ENCODE measurements around the gene GSC2.

The GSC2 gene

GRCh38 chr22:19105456-19105855 lies 44.6 kb downstream of the GSC2 start:
- no peak for DNase-seq (ENCODE audit: extremely low spot score)
- ChIA-PET POLR2A (interaction anchor here (2.6 kb wide), 1 partner anchor 39 kb away, joined by 7 read pairs; the partner anchor contains the start of gene ESS2), CTCF (interaction anchor here (3.7 kb wide), 1 partner anchor 10 kb away, joined by 12 read pairs; no protein-coding TSS in a partner anchor)
- TF ChIP-seq FOXM1 (IDR thresholded peaks at IDR 0.05; ENCODE audit: borderline replicate concordance) = no peak
- TF ChIP-seq FOXA1 (IDR thresholded peaks at IDR 0.05) = no peak
- no peak for TF ChIP-seq LEF1 (IDR thresholded peaks at IDR 0.05; ENCODE audit: borderline replicate concordance)
- no peak for TF ChIP-seq FOXK2 (IDR thresholded peaks at IDR 0.05)
- TF ChIP-seq TARDBP (IDR thresholded peaks at IDR 0.05) = no peak
- TF ChIP-seq SUZ12 (IDR thresholded peaks at IDR 0.05) = no peak
- TF ChIP-seq PKNOX1 (IDR thresholded peaks at IDR 0.05) = no peak
- no peak for TF ChIP-seq NFRKB (IDR thresholded peaks at IDR 0.05)
- TF ChIP-seq CTBP1 (IDR thresholded peaks at IDR 0.05; ENCODE audit: borderline replicate concordance) = no peak
- TF ChIP-seq ZNF384 (IDR thresholded peaks at IDR 0.05) = no peak
- no peak for TF ChIP-seq ELF4 (IDR thresholded peaks at IDR 0.05)
- no peak for TF ChIP-seq L3MBTL2 (conservative IDR thresholded peaks at IDR 0.05)
- no peak for TF ChIP-seq SP1 (IDR thresholded peaks at IDR 0.05)
- TF ChIP-seq HDGF (IDR thresholded peaks at IDR 0.05; ENCODE audit: borderline replicate concordance) = no peak

- CTCF ChIA-PET = interaction anchor here (0.6 to 3.7 kb wide), 3 partner anchors 11 to 65 kb away, joined by 3 to 12 read pairs (median 5); partner anchors contain the start of gene DGCR2
- TF ChIP-seq ZNF384 (IDR thresholded peaks at IDR 0.05) (no peak), PKNOX1 (IDR thresholded peaks at IDR 0.05) (peak; percentile 72)
- DNase-seq (ENCODE audit: extremely low spot score) = peak; percentile 21
- POLR2A ChIA-PET = interaction anchor here (1.1 to 2.6 kb wide), 2 partner anchors 18 to 40 kb away, joined by 3 to 7 read pairs; partner anchors contain the start of genes DGCR2 and ESS2
Measured at GRCh38 chr22:19103880-19104821, 45.9 kb downstream of the GSC2 start.

- CTCF ChIA-PET = no interaction called here
- TF ChIP-seq SUZ12 (IDR thresholded peaks at IDR 0.05) = no peak
- TF ChIP-seq L3MBTL2 (conservative IDR thresholded peaks at IDR 0.05) = no peak
- no peak for TF ChIP-seq SP1 (IDR thresholded peaks at IDR 0.05)
- no peak for TF ChIP-seq FOXM1 (IDR thresholded peaks at IDR 0.05; ENCODE audit: borderline replicate concordance)
- no peak for TF ChIP-seq CTBP1 (IDR thresholded peaks at IDR 0.05; ENCODE audit: borderline replicate concordance)
- TF ChIP-seq ARNT (IDR thresholded peaks at IDR 0.05) = no peak
- TF ChIP-seq ZNF384 (IDR thresholded peaks at IDR 0.05) = no peak
- no peak for TF ChIP-seq PKNOX1 (IDR thresholded peaks at IDR 0.05)
- TF ChIP-seq TARDBP (IDR thresholded peaks at IDR 0.05) = no peak
- TF ChIP-seq HDGF (IDR thresholded peaks at IDR 0.05; ENCODE audit: borderline replicate concordance) = no peak
- no peak for TF ChIP-seq BHLHE40 (IDR thresholded peaks at IDR 0.05; ENCODE audit: borderline replicate concordance)
- POLR2A ChIA-PET = interaction anchor here (1.7 kb wide), 1 partner anchor 24 kb away, joined by 11 read pairs; the partner anchor contains the start of gene DGCR2
- no peak for DNase-seq (ENCODE audit: extremely low spot score)
Measured at GRCh38 chr22:19098157-19098556, 51.9 kb downstream of the GSC2 start.

- CTCF ChIA-PET = no interaction called here
- POLR2A ChIA-PET = interaction anchor here (1.7 kb wide), 1 partner anchor 24 kb away, joined by 11 read pairs; the partner anchor contains the start of gene DGCR2
- DNase-seq (ENCODE audit: extremely low spot score) = no peak
- no peak for TF ChIP-seq SP1 (IDR thresholded peaks at IDR 0.05)
- TF ChIP-seq ARNT (IDR thresholded peaks at IDR 0.05) = no peak
- no peak for TF ChIP-seq HDGF (IDR thresholded peaks at IDR 0.05; ENCODE audit: borderline replicate concordance)
- no peak for TF ChIP-seq SUZ12 (IDR thresholded peaks at IDR 0.05)
- no peak for TF ChIP-seq FOXA1 (IDR thresholded peaks at IDR 0.05)
- TF ChIP-seq NFRKB (IDR thresholded peaks at IDR 0.05) = no peak
- TF ChIP-seq FOXK2 (IDR thresholded peaks at IDR 0.05) = no peak
- no peak for TF ChIP-seq FOXM1 (IDR thresholded peaks at IDR 0.05; ENCODE audit: borderline replicate concordance)
- no peak for TF ChIP-seq BHLHE40 (IDR thresholded peaks at IDR 0.05; ENCODE audit: borderline replicate concordance)
- TF ChIP-seq LEF1 (IDR thresholded peaks at IDR 0.05; ENCODE audit: borderline replicate concordance) = no peak
Measured at GRCh38 chr22:19097518-19097917, 52.6 kb downstream of the GSC2 start.
